ENCODE measurements around the gene FBLN2. TPM values are rescaled to one million over a fixed set of nuclear protein-coding genes. Genes with fewer than 3 reads are reported as not detected.

Gene FBLN2
- total RNA-seq, 1 donor from 2014 or later: 2.2 TPM

- no peak for DNase-seq (ENCODE audit: low read depth, low spot score)
Observed at GRCh38 chr3:13638927-13639326, 90.0 kb downstream of the FBLN2 start.

GRCh38 chr3:13642597-13642996 is 93.7 kb downstream of the FBLN2 start:
- DNase-seq (ENCODE audit: low read depth, low spot score): no peak

GRCh38 chr3:13644341-13645117 is 95.6 kb downstream of the FBLN2 start:
- no peak for DNase-seq (ENCODE audit: low read depth, low spot score)

- no peak for DNase-seq (ENCODE audit: low read depth, low spot score)
Observed at GRCh38 chr3:13645801-13646637, 97.1 kb downstream of the FBLN2 start.

- no peak for DNase-seq (ENCODE audit: low read depth, low spot score)
Observed at GRCh38 chr3:13647298-13648059, 98.6 kb downstream of the FBLN2 start.

GRCh38 chr3:13648060-13649001 is 99.4 kb downstream of the FBLN2 start:
- DNase-seq (ENCODE audit: low read depth, low spot score): peak; percentile 22

- peak; percentile 11 for DNase-seq (ENCODE audit: low read depth, low spot score)
Observed at GRCh38 chr3:13650210-13651056, 101.5 kb downstream of the FBLN2 start.

- no peak for DNase-seq (ENCODE audit: low read depth, low spot score)
Observed at GRCh38 chr3:13651057-13651400, 102.1 kb downstream of the FBLN2 start.

- DNase-seq (ENCODE audit: low read depth, low spot score): no peak
Observed at GRCh38 chr3:13651775-13652428, 103.0 kb downstream of the FBLN2 start.

- DNase-seq (ENCODE audit: low read depth, low spot score): no peak
Observed at GRCh38 chr3:13652728-13653127, 103.8 kb downstream of the FBLN2 start.

GRCh38 chr3:13653631-13654279 is 104.8 kb downstream of the FBLN2 start:
- DNase-seq (ENCODE audit: low read depth, low spot score): no peak

GRCh38 chr3:13654330-13655060 is 105.6 kb downstream of the FBLN2 start:
- DNase-seq (ENCODE audit: low read depth, low spot score): no peak

- DNase-seq (ENCODE audit: low read depth, low spot score): no peak
Observed at GRCh38 chr3:13655061-13655913, 106.4 kb downstream of the FBLN2 start.

- DNase-seq (ENCODE audit: low read depth, low spot score): no peak
Observed at GRCh38 chr3:13656584-13657301, 107.8 kb downstream of the FBLN2 start.

GRCh38 chr3:13657660-13658435 is 108.9 kb downstream of the FBLN2 start:
- DNase-seq (ENCODE audit: low read depth, low spot score): peak; percentile 5

- no peak for DNase-seq (ENCODE audit: low read depth, low spot score)
Observed at GRCh38 chr3:13658681-13659080, 109.8 kb downstream of the FBLN2 start.
